ENCODE results near the gene LCNL1. TPM values are rescaled to one million over a fixed set of nuclear protein-coding genes. Genes with fewer than 3 reads are reported as not detected.

The LCNL1 gene
- total RNA-seq, 4 donors from 2014 or later = 0.28 to 0.83 TPM; not detected in 2

DNA sequence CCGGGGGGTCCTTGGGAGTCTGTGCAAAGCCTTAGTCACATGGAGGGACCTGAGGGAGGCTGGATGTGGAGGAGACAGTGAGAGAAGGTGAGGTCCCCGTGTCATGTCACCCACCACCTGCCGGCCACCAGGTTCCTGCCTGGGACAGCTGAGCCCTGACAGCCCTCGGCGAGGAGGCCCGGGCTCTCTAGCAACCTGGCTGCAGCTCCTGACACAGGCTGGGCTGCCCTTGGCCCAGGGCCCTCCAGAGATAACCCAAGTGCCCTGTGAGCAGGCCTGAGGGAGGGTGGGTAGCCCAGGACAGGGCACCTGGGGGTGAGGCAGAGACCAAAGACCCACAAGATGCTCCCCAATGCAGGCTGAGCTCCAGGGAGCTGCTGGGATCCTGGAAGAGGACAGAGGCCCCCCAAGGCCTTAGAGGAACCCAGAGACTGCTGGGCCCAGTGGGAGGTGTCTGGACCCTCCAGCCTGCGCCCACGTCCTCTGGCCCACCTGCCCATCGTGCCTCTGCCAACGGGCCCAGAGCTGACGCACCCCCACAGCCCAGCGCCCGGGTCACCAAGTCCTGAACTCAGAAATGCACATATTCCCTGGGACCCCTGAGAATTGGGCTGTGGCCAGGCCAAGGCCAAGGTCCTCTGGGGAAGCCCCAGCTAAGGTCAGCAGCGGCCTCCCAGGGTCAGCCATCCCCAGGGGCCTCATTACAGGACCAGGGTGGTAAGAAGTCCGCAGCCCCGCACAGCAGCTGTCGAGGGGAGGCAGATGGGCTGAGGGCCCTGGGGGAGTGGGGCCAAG, 14.3 kb upstream of the LCNL1 start:
- no peaks in the 10 kb centered on the region for H3K27me3 ChIP-seq
- peaks cover 0 to 26% (median 0%) of the 10 kb centered on the region in 4 donors for H3K4me1 ChIP-seq
- TF ChIP-seq POLR2A (IDR thresholded peaks at IDR 0.05) (no peak), CTCF (IDR thresholded peaks at IDR 0.05) (no peak)
- H3K36me3 ChIP-seq = no peaks in the 10 kb centered on the region
- DNase-seq = no peak
- no peak overlapping the region for H3K27ac ChIP-seq
- H3K9me3 ChIP-seq = no peaks in the 10 kb centered on the region
- H3K4me3 ChIP-seq = no peak overlapping the region

DNA sequence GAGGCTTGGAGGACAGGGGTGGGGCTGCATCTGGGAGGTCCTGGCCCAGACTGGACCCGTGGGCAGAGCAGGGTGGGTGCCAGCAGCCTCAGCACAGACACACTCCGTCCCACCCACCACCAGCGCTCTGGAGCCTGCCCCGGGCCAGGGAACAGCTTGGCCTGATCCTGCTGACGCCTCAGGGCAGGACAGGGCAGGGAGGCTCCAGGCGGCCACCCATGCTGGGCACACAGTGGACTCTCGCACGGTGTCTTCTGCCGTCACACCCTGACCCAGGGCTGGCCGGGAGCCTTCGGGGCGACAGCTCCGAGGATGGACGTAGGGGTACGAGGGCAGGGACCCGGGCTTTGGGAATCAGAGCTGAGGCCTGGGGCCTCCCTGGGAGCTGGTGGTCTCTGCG, 13.6 kb upstream of the LCNL1 start:
- TF ChIP-seq POLR2A (IDR thresholded peaks at IDR 0.05) (no peak), CTCF (IDR thresholded peaks at IDR 0.05) (no peak)
- Histone ChIP-seq H3K27me3 (no peaks in the 10 kb centered on the region), H3K9me3 (no peaks in the 10 kb centered on the region), H3K36me3 (no peaks in the 10 kb centered on the region), H3K4me1 (peaks cover 0 to 23% (median 0%) of the 10 kb centered on the region in 4 donors), H3K27ac (no peak overlapping the region), H3K4me3 (no peak overlapping the region)
- DNase-seq = no peak

- TF ChIP-seq POLR2A (IDR thresholded peaks at IDR 0.05) = no peak
- TF ChIP-seq CTCF (IDR thresholded peaks at IDR 0.05) = no peak
Observed at GRCh38 chr9:136969774-136970173, 13.0 kb upstream of the LCNL1 start.

DNA sequence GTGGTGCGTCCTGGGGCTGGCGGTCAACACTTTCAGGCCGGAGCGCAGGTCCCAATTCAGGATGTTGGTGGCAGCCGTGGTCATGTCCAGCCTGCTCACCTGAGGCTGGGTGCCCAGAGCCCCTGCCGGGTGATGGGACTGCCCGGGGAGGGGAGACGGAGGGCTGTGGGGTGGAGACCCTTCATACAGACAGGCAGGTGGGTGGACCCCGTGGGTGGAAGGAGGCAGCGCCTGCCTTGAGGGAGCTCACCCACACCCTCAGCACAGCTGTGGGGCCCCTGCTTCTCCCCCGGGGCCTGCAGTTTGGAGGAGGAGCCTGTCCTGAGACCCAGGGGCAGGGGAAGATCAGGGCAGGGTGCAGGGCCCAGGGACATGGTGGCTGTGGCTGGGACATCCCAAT, 12.4 kb upstream of the LCNL1 start:
- TF ChIP-seq POLR2A (IDR thresholded peaks at IDR 0.05) = no peak
- Histone ChIP-seq H3K4me1 (peaks cover 0 to 18% (median 0%) of the 10 kb centered on the region in 4 donors), H3K4me3 (no peak overlapping the region), H3K27me3 (no peaks in the 10 kb centered on the region), H3K27ac (no peak overlapping the region), H3K36me3 (no peaks in the 10 kb centered on the region), H3K9me3 (no peaks in the 10 kb centered on the region)
- no peak for DNase-seq

More at GRCh38 chr9:136969774-136970173, 13.0 kb upstream of the LCNL1 start:
- Histone ChIP-seq H3K4me1 (peaks cover 0 to 17% (median 0%) of the 10 kb centered on the region in 4 donors), H3K27me3 (no peaks in the 10 kb centered on the region), H3K36me3 (no peaks in the 10 kb centered on the region), H3K4me3 (no peak overlapping the region), H3K27ac (no peak overlapping the region), H3K9me3 (no peaks in the 10 kb centered on the region)
- no peak for DNase-seq

GRCh38 chr9:136971746-136972145, 11.0 kb upstream of the LCNL1 start:
- H3K27ac ChIP-seq = no peak overlapping the region
- no peaks in the 10 kb centered on the region for H3K36me3 ChIP-seq
- no peak overlapping the region for H3K4me3 ChIP-seq
- no peaks in the 10 kb centered on the region for H3K27me3 ChIP-seq
- TF ChIP-seq POLR2A (IDR thresholded peaks at IDR 0.05) (no peak), CTCF (IDR thresholded peaks at IDR 0.05) (no peak)
- H3K4me1 ChIP-seq = peaks cover 0 to 11% (median 0%) of the 10 kb centered on the region in 4 donors
- no peaks in the 10 kb centered on the region for H3K9me3 ChIP-seq
- DNase-seq = no peak

DNA sequence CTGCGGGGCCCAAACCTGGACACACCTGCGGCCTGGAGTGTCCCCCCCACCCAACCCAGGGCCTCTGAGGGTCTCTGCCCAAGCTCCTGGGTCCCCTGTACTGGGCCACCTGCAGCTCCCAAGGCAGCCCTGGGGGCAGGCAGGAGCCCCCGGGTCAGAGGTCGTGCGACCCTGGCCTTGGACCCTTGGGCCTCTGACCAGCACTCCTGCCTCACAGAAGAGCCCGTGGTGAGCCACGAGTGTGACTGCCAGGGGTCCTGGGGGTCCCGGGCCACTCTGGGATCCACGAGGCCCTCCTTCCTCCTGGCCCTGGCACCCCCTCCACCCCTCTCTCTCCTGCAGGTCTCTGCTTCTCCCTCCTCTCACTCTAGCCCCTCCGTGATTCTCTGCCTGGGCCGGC, 10.5 kb upstream of the LCNL1 start:
- Histone ChIP-seq H3K27ac (no peak overlapping the region), H3K4me1 (peaks cover 0 to 11% (median 0%) of the 10 kb centered on the region in 4 donors), H3K9me3 (no peaks in the 10 kb centered on the region), H3K36me3 (no peaks in the 10 kb centered on the region), H3K27me3 (no peaks in the 10 kb centered on the region), H3K4me3 (no peak overlapping the region)
- TF ChIP-seq POLR2A (IDR thresholded peaks at IDR 0.05) = no peak
- TF ChIP-seq CTCF (IDR thresholded peaks at IDR 0.05) = no peak
- no peak for DNase-seq

All from Peyer's patch (tissue), 4 donors.